PC-3 (cell line): ENCODE measurements around the gene CFAP46. TPM values are rescaled to one million over a fixed set of nuclear protein-coding genes. Genes with fewer than 3 reads are reported as not detected.

Source experiments
- ATAC-seq: fragments of 200-7000 bp; cut with Tn5 transposase; 2 replicates; pipeline ENCODE4 v1.9.1; 2020; ENCODE audit warnings: mild to moderate bottlenecking, moderate library complexity
- BruUV-seq: library from RNA; stranded (reverse); fragments of 400-500 nt; replicated peaks from 2 replicates; lab custom pipeline; 2021; lab: Mats Ljungman, UMichigan
- CTCF ChIA-PET: fragments of 300-600 bp; sonication (Branson Sonifier 250); formaldehyde crosslinking; loops from one replicate; lab custom pipeline; 2022; ENCODE audit warnings: antibody characterized with exemption; lab: Charles Lee
- POLR2A ChIA-PET: fragments of 300-600 bp; sonication (Branson Sonifier 250); formaldehyde crosslinking; loops from one replicate; lab custom pipeline; 2022; ENCODE audit warnings: antibody characterized with exemption; ENCODE audit not compliant: unreplicated experiment; lab: Charles Lee
- DNase-seq: peaks from one replicate; pipeline ENCODE4 v3.0.0-alpha.2; 2015
- H2AFZ ChIP-seq: fragments of 300-600 bp; sonication (generic); 2 replicates; pipeline ENCODE4 v1.6.0; 2016; ENCODE audit warnings: antibody characterized with exemption, low read length
- H3F3A ChIP-seq: fragments of 300-600 bp; sonication (generic); one replicate; pipeline ENCODE4 v1.6.0; 2017; ENCODE audit warnings: antibody characterized with exemption, low read length, control low read depth, mild to moderate bottlenecking; ENCODE audit not compliant: unreplicated experiment
- H3K27ac ChIP-seq: fragments of 300-600 bp; sonication (generic); 2 replicates; pipeline ENCODE4 v1.5.1; 2016; ENCODE audit warnings: mild to moderate bottlenecking, low read length
- H3K27me3 ChIP-seq: fragments of 300-600 bp; sonication (generic); 2 replicates; pipeline ENCODE4 v1.6.1; 2016; ENCODE audit warnings: low read length, mixed read lengths
- H3K36me3 ChIP-seq: fragments of 300-600 bp; sonication (generic); 2 replicates; pipeline ENCODE4 v1.6.1; 2016; ENCODE audit warnings: low read depth, mixed run types, low read length, mixed read lengths
- H3K4me1 ChIP-seq: fragments of 300-600 bp; sonication (generic); 2 replicates; pipeline ENCODE4 v1.5.1; 2016; ENCODE audit warnings: low read length; ENCODE audit not compliant: insufficient read depth
- H3K4me2 ChIP-seq: fragments of 300-600 bp; sonication (generic); 2 replicates; pipeline ENCODE4 v1.6.0; 2016; ENCODE audit warnings: low read length
- H3K4me3 ChIP-seq: fragments of 300-600 bp; sonication (generic); 2 replicates; pipeline ENCODE4 v1.5.1; 2016; ENCODE audit warnings: mild to moderate bottlenecking, low read length, mixed read lengths
- H3K79me2 ChIP-seq: fragments of 300-600 bp; sonication (generic); 2 replicates; pipeline ENCODE4 v1.6.1; 2017; ENCODE audit warnings: low read length, mixed read lengths
- H3K9ac ChIP-seq: fragments of 300-600 bp; sonication (generic); 2 replicates; pipeline ENCODE4 v1.6.0; 2016; ENCODE audit warnings: mild to moderate bottlenecking, low read length
- H3K9me2 ChIP-seq: fragments of 300-600 bp; sonication (generic); replicated peaks from 2 replicates; pipeline ENCODE4 v1.6.1; 2016; ENCODE audit warnings: mixed run types, low read length, mixed read lengths
- H3K9me3 ChIP-seq: fragments of 300-600 bp; sonication (generic); 2 replicates; pipeline ENCODE4 v1.6.1; 2016; ENCODE audit warnings: low read length, mixed read lengths
- H4K20me1 ChIP-seq: fragments of 300-600 bp; sonication (generic); 2 replicates; pipeline ENCODE4 v1.6.1; 2016; ENCODE audit warnings: low read length, mixed read lengths
- EZH2 ChIP-seq: fragments of 300-600 bp; sonication (generic); IDR thresholded peaks from one replicate; pipeline ENCODE4 v1.6.1; 2017; ENCODE audit warnings: antibody characterized with exemption, mild to moderate bottlenecking, low read length; ENCODE audit not compliant: unreplicated experiment
- EZH2phosphoT487 ChIP-seq: fragments of 300-600 bp; sonication (generic); IDR thresholded peaks from 2 replicates; pipeline ENCODE4 v1.6.1; 2018; ENCODE audit warnings: mild to moderate bottlenecking, antibody characterized with exemption, low read length, borderline replicate concordance
- intact Hi-C: fragments of 100-400 bp; cut with micrococcal nuclease; formaldehyde crosslinking; loops from 2 replicates; pipeline ENCODE4 v1.9.0; 2023
- total RNA-seq: library from RNA; depleted of rRNA; stranded (reverse); fragments of >200 nt; gene quantifications from 2 replicates; pipeline ENCODE4 v1.2.3, GENCODE V29; 2014; rRNA removed
- TF ChIP-seq, protein P1 (sequence below): fragments of 300-600 bp; sonication (generic); conservative IDR thresholded peaks from 2 replicates; pipeline ENCODE4 v1.5.1; 2017; ENCODE audit warnings: antibody characterized with exemption, low read depth, mild to moderate bottlenecking, low read length

CFAP46 gene
- total RNA-seq, 1 experiment from 2014 or later: 0.04 TPM

DNA sequence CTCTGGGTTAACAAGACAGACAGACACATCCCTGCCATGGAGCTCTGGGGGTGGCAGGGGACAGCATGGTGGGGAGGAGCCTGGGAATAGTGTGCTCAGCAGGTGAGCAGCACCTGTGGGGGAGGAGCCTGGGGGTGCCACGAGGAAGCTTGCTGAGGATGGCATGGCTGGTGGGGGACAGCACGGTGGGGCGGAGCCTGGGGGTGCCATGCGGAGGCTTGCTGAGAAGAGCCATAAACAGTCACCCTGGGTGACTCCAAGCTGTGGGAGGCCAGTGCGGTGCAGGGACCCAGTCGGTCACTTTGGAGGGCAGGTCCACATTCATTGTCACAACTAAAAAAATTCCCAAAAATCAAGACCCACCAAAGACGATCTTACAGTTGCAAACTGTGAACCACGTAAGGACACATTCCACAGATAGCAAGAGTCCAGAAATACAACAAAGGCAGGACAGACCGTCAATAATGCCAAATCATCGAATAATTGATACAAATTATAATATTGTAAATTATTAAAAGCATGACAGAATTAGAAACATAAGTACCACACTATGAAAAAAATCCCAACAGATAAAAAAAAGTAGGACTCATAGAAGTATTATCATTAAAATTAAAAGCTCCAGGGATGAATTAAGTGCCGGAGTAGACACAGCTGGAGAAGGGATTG, 180.8 kb downstream of the CFAP46 start:
- H3K9me3 ChIP-seq: no peaks in the 10 kb centered on the region
- ChIA-PET POLR2A (no interaction called here), CTCF (no interaction called here)

GRCh38 chr10:132758865-132759264, 183.5 kb downstream of the CFAP46 start:
- Histone ChIP-seq H3K4me3 (no peak overlapping the region), H3K9ac (no peak overlapping the region), H3K4me2 (no peak overlapping the region), H2AFZ (no peak overlapping the region), H3K27ac (no peak overlapping the region), H3K79me2 (no peaks in the 10 kb centered on the region), H3K4me1 (no peaks in the 10 kb centered on the region; the same call in 1 of the 2 replicates), H3K9me2 (no peaks in the 10 kb centered on the region), H3K27me3 (no peaks in the 10 kb centered on the region), H3K9me3 (no peaks in the 10 kb centered on the region), H3F3A (no peaks in the 10 kb centered on the region), H3K36me3 (no peaks in the 10 kb centered on the region; the same call in 1 of the 2 replicates), H4K20me1 (no peaks in the 10 kb centered on the region)
- POLR2A ChIA-PET: no interaction called here
- no peak for DNase-seq
- ATAC-seq: no peak
- intact Hi-C loops: no loop called here
- no TSS peak for BruUV-seq
- CTCF ChIA-PET: no interaction called here
- TF ChIP-seq EZH2: no peak
- no peak for TF ChIP-seq EZH2phosphoT487
- TF ChIP-seq, protein P1, sequence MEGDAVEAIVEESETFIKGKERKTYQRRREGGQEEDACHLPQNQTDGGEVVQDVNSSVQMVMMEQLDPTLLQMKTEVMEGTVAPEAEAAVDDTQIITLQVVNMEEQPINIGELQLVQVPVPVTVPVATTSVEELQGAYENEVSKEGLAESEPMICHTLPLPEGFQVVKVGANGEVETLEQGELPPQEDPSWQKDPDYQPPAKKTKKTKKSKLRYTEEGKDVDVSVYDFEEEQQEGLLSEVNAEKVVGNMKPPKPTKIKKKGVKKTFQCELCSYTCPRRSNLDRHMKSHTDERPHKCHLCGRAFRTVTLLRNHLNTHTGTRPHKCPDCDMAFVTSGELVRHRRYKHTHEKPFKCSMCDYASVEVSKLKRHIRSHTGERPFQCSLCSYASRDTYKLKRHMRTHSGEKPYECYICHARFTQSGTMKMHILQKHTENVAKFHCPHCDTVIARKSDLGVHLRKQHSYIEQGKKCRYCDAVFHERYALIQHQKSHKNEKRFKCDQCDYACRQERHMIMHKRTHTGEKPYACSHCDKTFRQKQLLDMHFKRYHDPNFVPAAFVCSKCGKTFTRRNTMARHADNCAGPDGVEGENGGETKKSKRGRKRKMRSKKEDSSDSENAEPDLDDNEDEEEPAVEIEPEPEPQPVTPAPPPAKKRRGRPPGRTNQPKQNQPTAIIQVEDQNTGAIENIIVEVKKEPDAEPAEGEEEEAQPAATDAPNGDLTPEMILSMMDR: no peak

More for the DNA sequence above, 180.8 kb downstream of the CFAP46 start:
- Histone ChIP-seq H3K36me3 (no peaks in the 10 kb centered on the region), H3K4me1 (no peaks in the 10 kb centered on the region; the same call in 1 of the 2 replicates), H3K27ac (no peak overlapping the region), H2AFZ (no peak overlapping the region), H3K4me2 (no peak overlapping the region), H3K4me3 (no peak overlapping the region), H3K27me3 (no peaks in the 10 kb centered on the region), H3K9me2 (no peaks in the 10 kb centered on the region), H3K79me2 (no peaks in the 10 kb centered on the region), H3F3A (no peaks in the 10 kb centered on the region), H3K9ac (no peak overlapping the region), H4K20me1 (no peaks in the 10 kb centered on the region)
- no peak for TF ChIP-seq EZH2phosphoT487
- TF ChIP-seq, protein P1: no peak
- TF ChIP-seq EZH2: no peak
- ATAC-seq (no peak), DNase-seq (no peak)
- BruUV-seq: no TSS peak
- intact Hi-C loops: no loop called here

Other genes with a start within 250 kb of the CFAP46 start
- gene NKX6-2, start 156.4 kb downstream of the CFAP46 start, total RNA-seq: not detected in 2 replicates
- gene ADGRA1, start 145.4 kb upstream of the CFAP46 start, total RNA-seq: not detected in 2 replicates
- gene KNDC1, start 217.6 kb upstream of the CFAP46 start, total RNA-seq: not detected in 2 replicates